H1 (cell line): ENCODE measurements around the gene HAPLN3.

Experiments
- BRCA1 ChIP-seq: IDR thresholded peaks from 2 replicates; pipeline ENCODE4 v1.6.1; 2012; ENCODE audit warnings: low read depth, low read length, improper control_type of control experiment
- CEBPB ChIP-seq: IDR thresholded peaks from 2 replicates; pipeline ENCODE4 v1.6.1; 2012; ENCODE audit warnings: low read depth, low read length
- CTCF ChIP-seq, 3 experiments: IDR thresholded peaks; 1 replicate in 2 of 3; 2 replicates in 1 of 3; pipeline versions ENCODE4 v1.5.1 to v1.6.1; 2011; ENCODE audit warnings: low read length in 3 of 3, mild to moderate bottlenecking in 3 of 3, inconsistent platforms in 2 of 3, low read depth in 1 of 3, moderate library complexity in 1 of 3; ENCODE audit not compliant: insufficient read depth in 1 of 3; ENCODE audit errors: control extremely low read depth in 1 of 3
- JUND ChIP-seq: IDR thresholded peaks from 2 replicates; pipeline ENCODE4 v1.6.1; 2011; ENCODE audit warnings: mild to moderate bottlenecking, improper control_type of control experiment, low read length
- POLR2A ChIP-seq, 2 experiments: IDR thresholded peaks; 1 replicate in 1 of 2; 2 replicates in 1 of 2; pipeline ENCODE4 v1.6.1; 2011; ENCODE audit warnings: low read depth in 2 of 2, low read length in 2 of 2, mild to moderate bottlenecking in 2 of 2; ENCODE audit errors: control extremely low read depth in 1 of 2
- POLR2AphosphoS5 ChIP-seq: IDR thresholded peaks from 2 replicates; pipeline ENCODE4 v1.6.1; 2011; ENCODE audit warnings: low read depth, low read length
- RAD21 ChIP-seq, 2 experiments: IDR thresholded peaks in 1 of 2; conservative IDR thresholded peaks in 1 of 2; 2 replicates each; pipeline ENCODE4 v1.6.1; 2011; ENCODE audit warnings: low read depth in 2 of 2, low read length in 2 of 2, improper control_type of control experiment in 1 of 2, inconsistent platforms in 1 of 2, mild to moderate bottlenecking in 1 of 2, moderate library complexity in 1 of 2
- SIN3A ChIP-seq, 2 experiments: IDR thresholded peaks in 1 of 2; conservative IDR thresholded peaks in 1 of 2; 2 replicates each; pipeline ENCODE4 v1.6.1; 2011 to 2012; ENCODE audit warnings: low read length in 2 of 2, improper control_type of control experiment in 1 of 2, low read depth in 1 of 2, mild to moderate bottlenecking in 1 of 2
- SP2 ChIP-seq: IDR thresholded peaks from 2 replicates; pipeline ENCODE4 v1.6.1; 2012; ENCODE audit warnings: mild to moderate bottlenecking, low read length, inconsistent platforms
- TEAD4 ChIP-seq: IDR thresholded peaks from 2 replicates; pipeline ENCODE4 v1.6.1; 2012; ENCODE audit warnings: low read depth, low read length, inconsistent platforms, mixed read lengths

- TF ChIP-seq POLR2A (IDR thresholded peaks at IDR 0.05; ENCODE audit: control extremely low read depth in 1 of 2, low read depth in 2 of 2, low read length in 2 of 2) (no peak), SIN3A (conservative IDR thresholded peaks at IDR 0.05 in 1 of 2, IDR thresholded peaks at IDR 0.05 in 1 of 2; ENCODE audit: low read depth in 1 of 2, low read length in 2 of 2) (no peak), CEBPB (no peak), BRCA1 (no peak), POLR2AphosphoS5 (no peak), SP2 (no peak), RAD21 (IDR thresholded peaks at IDR 0.05 in 1 of 2, conservative IDR thresholded peaks at IDR 0.05 in 1 of 2; ENCODE audit: low read depth in 2 of 2, low read length in 2 of 2) (no peak), CTCF (IDR thresholded peaks at IDR 0.05; ENCODE audit: control extremely low read depth in 1 of 3, insufficient read depth in 1 of 3, low read depth in 1 of 3, low read length in 3 of 3) (no peak), JUND (no peak), TEAD4 (no peak)
These were observed 25.0 kb upstream of the HAPLN3 start for GRCh38 chr15:88920186-88920891.
